RWPE2 (cell line): ENCODE results near the gene KNDC1.

Source experiments
- ATAC-seq: fragments of 200-7000 bp; cut with Tn5 transposase; 3 replicates; pipeline ENCODE4 v1.9.1; 2021; ENCODE audit warnings: low read depth
- DNase-seq: peaks from one replicate; pipeline ENCODE4 v3.0.0-alpha.2; 2020; ENCODE audit warnings: low spot score
- H3K27ac ChIP-seq: fragments of 450-650 bp; 2 replicates; pipeline ENCODE4 v1.5.1; 2017; ENCODE audit warnings: mild to moderate bottlenecking; ENCODE audit not compliant: poor library complexity, severe bottlenecking
- H3K27me3 ChIP-seq: fragments of 250-450 bp; sonication (Bioruptor Pico); 2 replicates; pipeline ENCODE4 v1.5.1; 2021; ENCODE audit warnings: mild to moderate bottlenecking, moderate library complexity; ENCODE audit not compliant: insufficient read depth, poor library complexity, severe bottlenecking
- H3K36me3 ChIP-seq: fragments of 250-450 bp; sonication (Bioruptor Pico); 2 replicates; pipeline ENCODE4 v1.5.1; 2020; ENCODE audit warnings: low read depth, mild to moderate bottlenecking, moderate library complexity
- H3K4me1 ChIP-seq: fragments of 250-450 bp; sonication (Bioruptor Pico); 2 replicates; pipeline ENCODE4 v1.5.1; 2021; ENCODE audit warnings: mild to moderate bottlenecking, moderate library complexity; ENCODE audit not compliant: insufficient read depth, poor library complexity, severe bottlenecking
- H3K4me3 ChIP-seq: fragments of 250-450 bp; sonication (Bioruptor Pico); 2 replicates; pipeline ENCODE4 v1.5.1; 2021; ENCODE audit warnings: mild to moderate bottlenecking, moderate library complexity; ENCODE audit not compliant: severe bottlenecking
- H3K9me3 ChIP-seq: fragments of 250-450 bp; sonication (Bioruptor Pico); 2 replicates; pipeline ENCODE4 v1.5.1; 2021; ENCODE audit warnings: mild to moderate bottlenecking, moderate library complexity; ENCODE audit not compliant: severe bottlenecking
- CTCF ChIP-seq: fragments of 450-650 bp; IDR thresholded peaks from one replicate; pipeline ENCODE4 v1.5.1; 2017; ENCODE audit warnings: mild to moderate bottlenecking, moderate library complexity; ENCODE audit not compliant: poor library complexity, severe bottlenecking

KNDC1 gene

GRCh38 chr10:133156674-133157579, 3.1 kb upstream of the KNDC1 start:
- no peak for DNase-seq
- H3K9me3 ChIP-seq: no peaks in the 10 kb centered on the region
- no peak for ATAC-seq
- no peaks in the 10 kb centered on the region for H3K4me1 ChIP-seq
- no peak overlapping the region for H3K27ac ChIP-seq
- H3K4me3 ChIP-seq: no peak overlapping the region
- H3K27me3 ChIP-seq: peaks cover 34% of the 10 kb centered on the region
- no peaks in the 10 kb centered on the region for H3K36me3 ChIP-seq
- TF ChIP-seq CTCF: no peak

GRCh38 chr10:133157662-133158436, 2.2 kb upstream of the KNDC1 start:
- H3K9me3 ChIP-seq: no peaks in the 10 kb centered on the region
- no peak for TF ChIP-seq CTCF
- DNase-seq (peak; percentile 60), ATAC-seq (no peak)
- no peak overlapping the region for H3K4me3 ChIP-seq
- H3K36me3 ChIP-seq: no peaks in the 10 kb centered on the region
- no peak overlapping the region for H3K27ac ChIP-seq
- H3K27me3 ChIP-seq: peaks cover 37% of the 10 kb centered on the region
- no peaks in the 10 kb centered on the region for H3K4me1 ChIP-seq

- no peaks in the 10 kb centered on the region for H3K36me3 ChIP-seq
- no peak overlapping the region for H3K4me3 ChIP-seq
- ATAC-seq (no peak), DNase-seq (no peak)
- no peak overlapping the region for H3K27ac ChIP-seq
- H3K27me3 ChIP-seq: peaks cover 41% of the 10 kb centered on the region
- no peaks in the 10 kb centered on the region for H3K9me3 ChIP-seq
- no peaks in the 10 kb centered on the region for H3K4me1 ChIP-seq
- no peak for TF ChIP-seq CTCF
These were observed 1.6 kb upstream of the KNDC1 start for GRCh38 chr10:133158437-133158755.

- H3K36me3 ChIP-seq: no peaks in the 10 kb centered on the region
- H3K9me3 ChIP-seq: no peaks in the 10 kb centered on the region
- no peak for TF ChIP-seq CTCF
- no peak overlapping the region for H3K4me3 ChIP-seq
- ATAC-seq: peak; percentile 47
- peaks cover 41% of the 10 kb centered on the region for H3K27me3 ChIP-seq
- peak; percentile 54 for DNase-seq
- no peaks in the 10 kb centered on the region for H3K4me1 ChIP-seq
- H3K27ac ChIP-seq: no peak overlapping the region
These were observed 1.0 kb upstream of the KNDC1 start for GRCh38 chr10:133158756-133159610.
